ENCODE results near the gene RPTOR.

RPTOR gene

GRCh38 chr17:80845863-80846671 lies 301.4 kb downstream of the RPTOR start:
- no peak for DNase-seq (ENCODE audit: low read depth in 2 of 2)

- DNase-seq (ENCODE audit: low read depth in 2 of 2): no peak
These were observed 302.3 kb downstream of the RPTOR start for GRCh38 chr17:80846932-80847331.

DNA sequence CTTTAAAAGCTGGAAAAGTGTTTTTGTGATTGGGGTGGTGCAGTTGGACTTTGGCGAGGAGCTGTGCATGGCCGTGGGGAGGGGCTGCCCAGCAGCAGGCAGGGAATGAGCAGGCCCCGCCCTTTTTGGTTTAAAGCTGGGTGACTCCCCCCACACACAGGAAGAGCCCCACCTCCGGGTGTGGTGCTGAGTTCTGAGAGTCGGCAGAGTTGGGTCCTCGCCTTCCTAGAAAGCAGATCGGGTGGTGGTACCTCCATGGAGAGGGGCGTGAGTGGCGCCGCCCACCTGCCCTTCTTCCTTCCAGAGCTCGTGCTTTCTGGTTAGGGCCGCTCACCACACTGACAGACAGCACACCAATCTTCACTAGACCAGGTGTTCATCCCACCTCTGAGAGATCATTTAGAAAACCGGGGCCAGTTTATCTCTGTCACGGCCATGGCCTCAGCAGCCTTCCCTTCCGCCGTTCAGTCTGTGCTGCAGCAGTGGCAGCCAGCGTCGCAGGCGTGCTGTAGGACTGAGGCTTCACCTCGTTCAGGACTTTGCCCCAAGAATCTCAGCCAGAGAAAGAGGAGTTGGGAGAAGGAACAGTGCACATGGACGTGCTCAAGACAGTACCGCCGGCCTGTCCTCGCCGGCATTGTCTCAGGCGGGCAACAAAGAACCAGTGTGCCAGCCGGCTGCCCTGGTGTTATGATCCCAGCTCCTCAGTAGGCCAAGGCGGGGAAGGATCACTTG lies 303.0 kb downstream of the RPTOR start:
- peak in 1 of 2 experiments; percentile 51 for DNase-seq (ENCODE audit: low read depth in 2 of 2)

DNA sequence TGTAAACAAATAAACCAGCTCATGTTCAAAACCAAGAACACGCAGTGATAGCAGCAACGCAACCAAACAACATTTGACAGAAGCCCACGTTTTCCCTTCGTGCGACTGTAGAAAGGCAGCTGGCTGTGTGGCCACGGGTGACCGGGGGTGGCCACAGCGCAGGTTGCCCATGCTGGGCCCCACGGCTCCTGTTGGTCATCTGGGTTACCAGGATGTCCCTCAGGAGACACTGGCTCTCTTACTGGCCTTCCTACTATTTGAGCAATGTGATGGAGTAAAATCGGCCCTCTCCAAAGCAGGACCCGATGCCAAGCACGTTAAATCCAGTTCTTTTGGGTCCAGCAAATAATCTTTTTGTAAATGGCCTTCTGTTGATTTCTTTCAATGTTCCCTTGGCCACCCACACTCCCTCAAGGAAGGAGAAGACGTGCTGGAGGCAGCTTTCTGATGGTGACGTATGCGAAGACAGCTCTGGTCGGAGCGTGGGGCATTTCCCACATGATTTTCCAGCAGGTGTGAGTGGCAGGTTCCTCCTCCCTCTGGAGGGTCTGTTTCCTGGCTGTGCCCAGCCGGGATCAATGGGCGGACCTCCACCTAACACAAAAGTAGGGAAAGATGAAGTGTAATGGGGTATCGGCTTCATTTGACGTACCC lies 303.9 kb downstream of the RPTOR start:
- no peak for DNase-seq (ENCODE audit: low read depth in 2 of 2)

GRCh38 chr17:80849119-80849518 lies 304.5 kb downstream of the RPTOR start:
- DNase-seq (ENCODE audit: low read depth in 2 of 2): no peak

- DNase-seq (ENCODE audit: low read depth in 2 of 2): no peak
These were observed 305.5 kb downstream of the RPTOR start for GRCh38 chr17:80850109-80850508.

DNA sequence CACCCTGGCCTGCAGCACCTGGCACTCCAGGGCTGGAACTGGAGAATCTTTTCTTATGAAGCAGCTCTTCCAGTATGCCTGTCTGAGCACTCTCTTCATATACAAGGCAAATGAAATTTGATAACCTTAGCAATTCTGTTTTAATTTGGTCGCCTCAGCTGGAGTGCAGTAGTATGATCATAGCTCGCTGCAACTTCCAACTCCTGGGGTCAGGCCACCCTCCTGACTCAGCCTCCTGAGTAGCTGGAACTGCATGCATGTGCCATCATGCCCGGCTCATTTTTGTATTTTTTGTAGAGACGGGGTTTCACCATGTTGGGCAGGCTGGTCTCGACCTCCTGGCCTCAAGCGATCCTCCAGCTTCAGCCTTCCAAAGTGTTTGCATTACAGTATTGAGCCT lies 306.2 kb downstream of the RPTOR start:
- DNase-seq (ENCODE audit: low read depth in 2 of 2): no peak

DNA sequence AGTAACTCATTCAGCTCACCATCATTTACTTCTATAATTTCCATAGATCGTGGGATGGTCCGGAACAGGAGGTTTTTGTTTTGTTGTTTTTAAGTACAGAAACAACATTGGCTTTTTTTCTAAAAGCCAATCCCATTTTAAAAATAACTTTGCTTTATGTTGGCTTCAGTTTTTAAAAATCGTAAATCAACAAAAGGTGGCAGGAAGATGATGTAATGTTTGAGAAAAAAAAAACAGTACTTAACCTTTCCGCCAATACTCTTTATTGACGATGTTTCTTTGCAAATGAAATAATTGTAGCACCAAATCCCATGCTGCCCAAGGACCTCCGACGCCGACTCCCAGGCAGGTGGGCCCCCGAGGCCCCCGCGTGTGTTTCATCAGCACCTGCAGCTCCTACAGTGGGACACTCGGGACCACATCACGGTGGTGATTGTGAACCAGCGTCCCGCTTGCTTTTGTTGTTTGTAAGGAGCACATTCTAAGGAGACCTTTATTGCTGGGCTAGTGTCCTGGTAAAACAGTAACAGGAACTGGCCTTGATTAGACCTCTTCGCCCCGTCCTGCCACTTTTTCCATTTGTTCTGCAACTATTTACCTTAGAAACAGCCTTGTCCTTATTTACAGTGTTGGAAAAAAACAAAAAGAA lies 306.8 kb downstream of the RPTOR start:
- no peak for DNase-seq (ENCODE audit: low read depth in 2 of 2)

GRCh38 chr17:80852476-80853015 lies 307.9 kb downstream of the RPTOR start:
- no peak for DNase-seq (ENCODE audit: low read depth in 2 of 2)

DNA sequence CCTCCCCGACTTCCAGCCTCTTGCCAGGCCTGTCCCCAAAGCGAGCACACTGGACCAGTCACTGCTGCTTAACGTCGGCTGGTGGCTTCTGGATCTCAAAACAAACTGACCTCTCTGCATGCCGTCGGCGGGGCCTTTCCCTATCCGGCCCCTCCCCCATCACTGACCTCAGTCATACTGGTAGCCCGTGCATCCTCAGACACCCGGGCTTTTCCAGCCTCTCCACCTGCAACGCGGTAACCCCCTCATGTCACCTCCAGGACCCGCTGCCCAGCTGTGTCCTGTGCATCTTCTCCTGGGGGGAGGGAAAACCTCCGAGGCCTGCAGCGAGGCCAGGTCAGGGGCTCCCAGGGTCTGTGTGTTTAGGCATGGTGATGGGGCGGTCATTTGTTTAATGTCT lies 308.4 kb downstream of the RPTOR start:
- no peak for DNase-seq (ENCODE audit: low read depth in 2 of 2)

DNA sequence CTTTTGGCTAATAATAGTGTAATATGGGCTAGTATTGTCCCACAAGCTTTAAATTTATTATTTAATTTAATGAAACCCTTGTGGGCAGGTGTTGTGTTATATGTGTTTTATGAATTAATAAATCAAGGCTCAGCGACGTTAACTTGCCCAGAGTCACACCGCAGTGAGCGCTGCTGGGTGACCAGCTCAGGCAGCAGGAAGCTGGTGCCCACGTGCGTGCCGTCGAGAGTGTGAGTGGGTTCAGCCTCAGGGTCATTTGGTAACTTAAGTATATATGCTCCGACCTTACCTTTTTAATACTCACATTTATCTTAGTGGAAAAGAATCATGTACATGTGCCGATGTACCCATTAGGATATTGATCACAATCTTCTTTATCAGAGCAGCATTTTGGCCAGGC lies 309.6 kb downstream of the RPTOR start:
- DNase-seq (ENCODE audit: low read depth in 2 of 2): no peak

DNA sequence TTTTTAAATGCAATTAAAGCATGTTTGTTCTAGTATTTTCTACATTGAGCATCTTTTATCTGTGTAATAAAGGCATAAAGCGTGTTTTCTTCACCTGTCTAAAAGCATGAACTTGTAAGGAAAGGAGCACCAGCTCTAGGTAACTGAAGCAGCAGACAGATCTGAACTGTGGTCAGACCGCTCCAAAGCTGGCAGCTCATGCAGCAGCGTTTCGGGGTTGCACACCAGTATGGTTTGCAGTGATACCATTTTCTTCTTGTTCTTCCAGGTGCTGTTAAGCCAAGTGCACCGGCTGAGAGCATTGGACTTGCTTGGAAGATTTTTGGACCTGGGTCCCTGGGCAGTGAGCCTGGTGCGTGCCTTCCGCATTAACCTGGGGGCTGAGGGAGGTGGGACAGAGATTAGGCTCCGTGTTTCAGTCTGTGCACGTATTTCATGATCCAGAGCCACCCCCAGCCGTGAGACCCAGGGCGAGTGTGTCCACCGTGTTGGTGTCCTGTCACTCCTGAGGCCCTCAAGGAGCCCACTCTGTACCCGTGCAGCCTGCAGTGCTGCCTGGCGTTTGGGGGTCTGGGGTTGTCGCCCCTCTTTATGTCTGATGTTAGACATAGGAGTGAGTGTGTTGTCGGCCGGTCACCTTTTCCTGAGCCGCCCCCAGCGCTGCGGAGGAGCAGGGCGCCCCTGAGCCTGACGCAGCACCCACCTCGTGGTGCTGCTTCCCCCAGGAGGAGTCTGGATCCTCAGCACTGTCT lies 310.7 kb downstream of the RPTOR start:
- DNase-seq (ENCODE audit: low read depth in 2 of 2): no peak

- peak; percentile 72 to 86 for DNase-seq (ENCODE audit: low read depth in 2 of 2)
These were observed 311.6 kb downstream of the RPTOR start for GRCh38 chr17:80855948-80856862.

- no peak for DNase-seq (ENCODE audit: low read depth in 2 of 2)
These were observed 312.5 kb downstream of the RPTOR start for GRCh38 chr17:80856863-80857755.

DNA sequence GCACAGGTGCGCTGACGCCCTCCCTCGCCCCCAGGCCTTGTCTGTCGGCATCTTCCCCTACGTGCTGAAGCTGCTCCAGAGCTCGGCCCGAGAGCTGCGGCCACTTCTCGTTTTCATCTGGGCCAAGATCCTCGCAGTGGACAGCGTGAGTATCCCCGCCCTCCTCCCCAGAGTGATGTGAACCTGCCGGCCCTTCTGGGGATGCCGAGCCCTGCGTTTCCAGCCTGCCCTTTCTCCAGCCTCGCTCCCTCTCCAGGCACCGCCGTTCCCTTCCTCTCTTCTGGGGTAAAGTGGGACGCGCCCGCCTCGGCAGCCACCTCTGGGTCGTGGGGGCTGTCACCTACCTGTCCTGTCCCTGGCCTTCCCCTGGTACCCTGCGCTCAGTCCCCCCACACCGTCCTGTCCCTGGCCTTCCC lies 313.1 kb downstream of the RPTOR start:
- no peak for DNase-seq (ENCODE audit: low read depth in 2 of 2)

- DNase-seq (ENCODE audit: low read depth in 2 of 2): no peak
These were observed 313.8 kb downstream of the RPTOR start for GRCh38 chr17:80858301-80859001.

GRCh38 chr17:80859002-80859941 lies 314.6 kb downstream of the RPTOR start:
- no peak for DNase-seq (ENCODE audit: low read depth in 2 of 2)

Data from stimulated activated CD4-positive, alpha-beta T cell treated with anti-CD3 and anti-CD28 coated beads, Interleukin-12 subunit alpha, Interleukin-12 subunit beta, amount 100 ng/mL, for 24 hours (primary cell).